Neural cell (in vitro differentiated cells): ENCODE data around the gene PRRG4. TPM values are rescaled to one million over a fixed set of nuclear protein-coding genes. Genes with fewer than 3 reads are reported as not detected.

Source experiments
- H2AFZ ChIP-seq: fragments of 200-600, 300-800 bp; sonication (generic), shearing (Covaris generic); 2 replicates; pipeline ENCODE4 v1.6.0; 2014; ENCODE audit warnings: low read depth, mild to moderate bottlenecking, antibody characterized with exemption, low read length, moderate library complexity
- H3F3A ChIP-seq: fragments of 200-600 bp; shearing (Covaris generic); 2 replicates; pipeline ENCODE4 v1.6.1; 2016; ENCODE audit warnings: mild to moderate bottlenecking, moderate library complexity, mixed read lengths, antibody characterized with exemption, low read length; ENCODE audit not compliant: insufficient read depth, poor library complexity, severe bottlenecking
- H3K27ac ChIP-seq: fragments of 200-600, 300-800 bp; sonication (generic), shearing (Covaris generic); 2 replicates; pipeline ENCODE4 v1.5.1; 2014; ENCODE audit warnings: mild to moderate bottlenecking, low read length, moderate library complexity
- H3K27me3 ChIP-seq: fragments of 300-800, 200-600 bp; sonication (generic), shearing (Covaris generic); 2 replicates; pipeline ENCODE4 v1.6.0; 2014; ENCODE audit warnings: mild to moderate bottlenecking, low read depth, low read length, moderate library complexity; ENCODE audit not compliant: insufficient read depth
- H3K36me3 ChIP-seq: fragments of 300-800, 200-600 bp; sonication (generic), shearing (Covaris generic); 2 replicates; pipeline ENCODE4 v1.5.1; 2014; ENCODE audit warnings: mild to moderate bottlenecking, antibody characterized with exemption, low read length, moderate library complexity; ENCODE audit not compliant: insufficient read depth
- H3K4me2 ChIP-seq: fragments of 300-800, 200-600 bp; sonication (generic), shearing (Covaris generic); 2 replicates; pipeline ENCODE4 v1.6.0; 2014; ENCODE audit warnings: mild to moderate bottlenecking, low read length
- H3K4me3 ChIP-seq: fragments of 300-800, 200-600 bp; sonication (generic), shearing (Covaris generic); 2 replicates; pipeline ENCODE4 v1.5.1; 2014; ENCODE audit warnings: mild to moderate bottlenecking, low read length, moderate library complexity
- H3K79me2 ChIP-seq: fragments of 200-600 bp; shearing (Covaris generic); replicated peaks from 2 replicates; pipeline ENCODE4 v1.6.0; 2014; ENCODE audit warnings: mild to moderate bottlenecking, low read length, moderate library complexity; ENCODE audit not compliant: insufficient read depth
- H3K9ac ChIP-seq: fragments of 300-800, 200-600 bp; sonication (generic), shearing (Covaris generic); 2 replicates; pipeline ENCODE4 v1.6.1; 2016; ENCODE audit warnings: mild to moderate bottlenecking, low read length, mixed read lengths
- H3K9me2 ChIP-seq: fragments of 200-600 bp; shearing (Covaris generic); 2 replicates; pipeline ENCODE4 v1.6.1; 2016; ENCODE audit warnings: mild to moderate bottlenecking, low read length, mixed read lengths; ENCODE audit not compliant: insufficient read depth
- H3K9me3 ChIP-seq: fragments of 200-600, 300-800 bp; sonication (generic), shearing (Covaris generic); 2 replicates; pipeline ENCODE4 v1.6.1; 2016; ENCODE audit warnings: mild to moderate bottlenecking, mixed run types, low read length, moderate library complexity, mixed read lengths
- H4K20me1 ChIP-seq: fragments of 200-600 bp; shearing (Covaris generic); 2 replicates; pipeline ENCODE4 v1.6.1; 2016; ENCODE audit warnings: mild to moderate bottlenecking, mixed run types; ENCODE audit not compliant: insufficient read depth
- EP300 ChIP-seq: fragments of 450-650 bp; conservative IDR thresholded peaks from 2 replicates; pipeline ENCODE4 v1.6.1; 2014; ENCODE audit warnings: antibody characterized with exemption, mild to moderate bottlenecking, moderate library complexity; ENCODE audit not compliant: poor library complexity, severe bottlenecking
- EZH2 ChIP-seq: fragments of 200-600, 300-800 bp; shearing (Covaris generic), sonication (generic); IDR thresholded peaks from 2 replicates; pipeline ENCODE4 v1.6.1; 2014; ENCODE audit warnings: antibody characterized with exemption, low read length, borderline replicate concordance, mild to moderate bottlenecking; ENCODE audit not compliant: insufficient read depth, poor library complexity, severe bottlenecking
- MXI1 ChIP-seq: fragments of 450-650 bp; conservative IDR thresholded peaks from 2 replicates; pipeline ENCODE4 v1.6.1; 2014; ENCODE audit warnings: antibody characterized with exemption, mild to moderate bottlenecking; ENCODE audit not compliant: poor library complexity, severe bottlenecking
- RAD21 ChIP-seq: fragments of 450-650 bp; conservative IDR thresholded peaks from 2 replicates; pipeline ENCODE4 v1.6.1; 2014; ENCODE audit warnings: antibody characterized with exemption, mild to moderate bottlenecking, moderate library complexity
- TAF1 ChIP-seq: IDR thresholded peaks from 2 replicates; pipeline ENCODE4 v1.6.1; 2012; ENCODE audit warnings: low read depth
- polyA plus RNA-seq: library from polyadenylated mRNA; depleted of rRNA; stranded (reverse); fragments of >200 nt; gene quantifications from 2 replicates; pipeline ENCODE4 v1.2.3, GENCODE V29; 2014
- TF ChIP-seq, protein P1 (sequence below): IDR thresholded peaks from 2 replicates; pipeline ENCODE4 v1.6.1; 2012; ENCODE audit warnings: borderline replicate concordance
- TF ChIP-seq, protein P2 (sequence below): fragments of 450-650 bp; IDR thresholded peaks from 2 replicates; pipeline ENCODE4 v1.5.1; 2014; ENCODE audit warnings: antibody characterized with exemption, mild to moderate bottlenecking, moderate library complexity; ENCODE audit not compliant: poor library complexity, severe bottlenecking

Gene PRRG4
- polyA plus RNA-seq, 1 donor from 2014 or later: not detected

DNA sequence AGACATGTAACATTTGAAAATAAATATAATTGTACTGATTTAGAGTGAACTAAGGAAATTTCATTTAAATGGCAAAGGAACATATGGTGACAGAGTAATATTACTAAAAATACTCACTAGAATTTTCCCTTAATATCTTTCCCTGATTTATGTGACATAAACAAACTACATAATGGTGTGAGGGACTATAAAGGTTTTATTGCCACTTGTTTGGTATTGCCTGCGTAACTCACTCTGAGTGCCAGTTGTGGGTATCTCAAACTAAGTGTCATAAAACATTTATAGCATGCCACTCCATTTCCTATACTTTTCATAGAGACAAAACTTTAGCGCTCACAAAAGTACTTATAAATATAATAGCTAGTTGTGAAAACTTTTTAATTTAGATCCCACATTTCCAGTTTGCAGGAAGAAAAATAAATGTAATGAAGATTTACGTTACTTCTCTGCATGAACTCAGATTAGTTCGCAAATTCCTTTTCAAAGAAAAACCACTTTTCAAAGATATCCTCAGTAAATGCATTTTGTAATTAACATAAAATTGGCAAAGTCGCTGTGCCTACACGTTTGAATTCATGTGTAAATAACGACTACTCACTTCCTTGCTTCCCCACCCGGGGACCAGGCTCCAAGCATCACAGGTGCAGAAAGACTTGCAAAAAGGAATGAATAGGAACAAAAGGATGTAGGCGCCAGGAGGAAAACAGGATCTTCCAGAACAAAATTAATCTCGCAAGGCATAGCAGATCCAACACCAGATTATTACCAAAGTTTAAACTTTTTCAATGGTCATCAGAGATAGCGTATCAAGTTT is 61.3 kb downstream of the PRRG4 start:
- Histone ChIP-seq H3K4me3 (peak overlapping the region; percentile 94), H3K27ac (no peak overlapping the region), H4K20me1 (no peaks in the 10 kb centered on the region)

DNA sequence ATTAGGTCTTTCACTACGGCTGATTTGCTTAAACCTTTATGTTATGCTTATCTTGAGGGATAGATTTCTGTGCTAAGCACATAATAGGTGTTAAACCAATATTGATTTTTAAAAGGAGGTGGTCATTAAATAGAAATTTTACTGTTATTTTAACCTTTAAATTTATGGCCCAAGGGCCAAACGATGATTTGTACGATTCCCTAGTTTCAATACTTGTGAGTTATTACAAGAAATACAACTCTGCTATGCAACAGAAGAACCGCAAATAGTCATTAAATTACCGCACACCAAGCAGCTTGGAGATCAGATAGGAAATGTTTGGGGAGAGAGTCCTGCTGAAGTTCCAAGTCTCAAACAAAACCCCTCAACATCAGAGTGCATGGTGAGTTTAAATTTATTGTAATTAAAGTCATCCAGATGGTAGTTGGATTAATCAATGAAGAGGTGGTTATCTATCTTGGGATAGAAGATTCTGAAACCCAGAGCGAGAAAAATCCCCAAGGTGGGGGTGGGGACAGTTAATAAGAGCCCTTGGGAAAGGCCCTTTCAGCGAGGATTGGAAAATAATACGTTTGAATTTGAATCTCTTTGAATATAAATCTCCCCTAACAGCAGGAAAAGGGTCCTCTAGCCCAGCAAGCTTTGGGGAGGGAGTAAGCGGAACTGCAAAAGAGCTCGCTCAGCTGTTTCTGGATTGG is 62.1 kb downstream of the PRRG4 start:
- H3K4me2 ChIP-seq: peak overlapping the region; percentile 93
- TF ChIP-seq MXI1 (no peak), RAD21 (no peak), TAF1 (no peak), EZH2 (no peak), EP300 (no peak)
- TF ChIP-seq, protein P1, sequence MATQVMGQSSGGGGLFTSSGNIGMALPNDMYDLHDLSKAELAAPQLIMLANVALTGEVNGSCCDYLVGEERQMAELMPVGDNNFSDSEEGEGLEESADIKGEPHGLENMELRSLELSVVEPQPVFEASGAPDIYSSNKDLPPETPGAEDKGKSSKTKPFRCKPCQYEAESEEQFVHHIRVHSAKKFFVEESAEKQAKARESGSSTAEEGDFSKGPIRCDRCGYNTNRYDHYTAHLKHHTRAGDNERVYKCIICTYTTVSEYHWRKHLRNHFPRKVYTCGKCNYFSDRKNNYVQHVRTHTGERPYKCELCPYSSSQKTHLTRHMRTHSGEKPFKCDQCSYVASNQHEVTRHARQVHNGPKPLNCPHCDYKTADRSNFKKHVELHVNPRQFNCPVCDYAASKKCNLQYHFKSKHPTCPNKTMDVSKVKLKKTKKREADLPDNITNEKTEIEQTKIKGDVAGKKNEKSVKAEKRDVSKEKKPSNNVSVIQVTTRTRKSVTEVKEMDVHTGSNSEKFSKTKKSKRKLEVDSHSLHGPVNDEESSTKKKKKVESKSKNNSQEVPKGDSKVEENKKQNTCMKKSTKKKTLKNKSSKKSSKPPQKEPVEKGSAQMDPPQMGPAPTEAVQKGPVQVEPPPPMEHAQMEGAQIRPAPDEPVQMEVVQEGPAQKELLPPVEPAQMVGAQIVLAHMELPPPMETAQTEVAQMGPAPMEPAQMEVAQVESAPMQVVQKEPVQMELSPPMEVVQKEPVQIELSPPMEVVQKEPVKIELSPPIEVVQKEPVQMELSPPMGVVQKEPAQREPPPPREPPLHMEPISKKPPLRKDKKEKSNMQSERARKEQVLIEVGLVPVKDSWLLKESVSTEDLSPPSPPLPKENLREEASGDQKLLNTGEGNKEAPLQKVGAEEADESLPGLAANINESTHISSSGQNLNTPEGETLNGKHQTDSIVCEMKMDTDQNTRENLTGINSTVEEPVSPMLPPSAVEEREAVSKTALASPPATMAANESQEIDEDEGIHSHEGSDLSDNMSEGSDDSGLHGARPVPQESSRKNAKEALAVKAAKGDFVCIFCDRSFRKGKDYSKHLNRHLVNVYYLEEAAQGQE: no peak
- TF ChIP-seq, protein P2, sequence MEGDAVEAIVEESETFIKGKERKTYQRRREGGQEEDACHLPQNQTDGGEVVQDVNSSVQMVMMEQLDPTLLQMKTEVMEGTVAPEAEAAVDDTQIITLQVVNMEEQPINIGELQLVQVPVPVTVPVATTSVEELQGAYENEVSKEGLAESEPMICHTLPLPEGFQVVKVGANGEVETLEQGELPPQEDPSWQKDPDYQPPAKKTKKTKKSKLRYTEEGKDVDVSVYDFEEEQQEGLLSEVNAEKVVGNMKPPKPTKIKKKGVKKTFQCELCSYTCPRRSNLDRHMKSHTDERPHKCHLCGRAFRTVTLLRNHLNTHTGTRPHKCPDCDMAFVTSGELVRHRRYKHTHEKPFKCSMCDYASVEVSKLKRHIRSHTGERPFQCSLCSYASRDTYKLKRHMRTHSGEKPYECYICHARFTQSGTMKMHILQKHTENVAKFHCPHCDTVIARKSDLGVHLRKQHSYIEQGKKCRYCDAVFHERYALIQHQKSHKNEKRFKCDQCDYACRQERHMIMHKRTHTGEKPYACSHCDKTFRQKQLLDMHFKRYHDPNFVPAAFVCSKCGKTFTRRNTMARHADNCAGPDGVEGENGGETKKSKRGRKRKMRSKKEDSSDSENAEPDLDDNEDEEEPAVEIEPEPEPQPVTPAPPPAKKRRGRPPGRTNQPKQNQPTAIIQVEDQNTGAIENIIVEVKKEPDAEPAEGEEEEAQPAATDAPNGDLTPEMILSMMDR: no peak
- H3K27me3 ChIP-seq: no peaks in the 10 kb centered on the region
- no peaks in the 10 kb centered on the region for H3K9me2 ChIP-seq
- peak overlapping the region; percentile 98 for H3K9ac ChIP-seq
- peak overlapping the region; percentile 66 for H2AFZ ChIP-seq
- no peaks in the 10 kb centered on the region for H4K20me1 ChIP-seq
- H3F3A ChIP-seq: peaks cover 13% of the 10 kb centered on the region
- peaks cover 26% of the 10 kb centered on the region for H3K79me2 ChIP-seq
- H3K4me3 ChIP-seq: peak overlapping the region; percentile 94
- peak overlapping the region; percentile 82 for H3K27ac ChIP-seq
- H3K36me3 ChIP-seq: no peaks in the 10 kb centered on the region
- H3K9me3 ChIP-seq: no peaks in the 10 kb centered on the region

More for the DNA sequence above, 61.3 kb downstream of the PRRG4 start:
- H3F3A ChIP-seq: peaks cover 12% of the 10 kb centered on the region
- no peaks in the 10 kb centered on the region for H3K36me3 ChIP-seq
- no peak for TF ChIP-seq TAF1
- TF ChIP-seq, protein P2: no peak
- H3K27me3 ChIP-seq: no peaks in the 10 kb centered on the region
- no peaks in the 10 kb centered on the region for H3K9me3 ChIP-seq
- H3K9me2 ChIP-seq: no peaks in the 10 kb centered on the region
- no peak overlapping the region for H3K9ac ChIP-seq
- H3K79me2 ChIP-seq: peaks cover 18% of the 10 kb centered on the region
- H3K4me2 ChIP-seq: peak overlapping the region; percentile 93
- no peak overlapping the region for H2AFZ ChIP-seq
